RWPE1 (cell line): ENCODE data around the gene BLOC1S1.

Experiments
- CTCF ChIA-PET: fragments of 350-600 bp; sonication (Branson Sonifier 250); formaldehyde crosslinking; extraction: SDS; loops from one replicate; lab custom pipeline; 2021; lab: Yijun Ruan, JAX
- POLR2A ChIA-PET: fragments of 400-600 bp; formaldehyde crosslinking; extraction: SDS; loops from one replicate; lab custom pipeline; 2020; ENCODE audit warnings: antibody characterized with exemption; ENCODE audit not compliant: low non-redundant PET; lab: Yijun Ruan, JAX
- DNase-seq: peaks from one replicate; pipeline ENCODE4 v3.0.0; 2012; ENCODE audit warnings: low spot score
- H3K27ac ChIP-seq: fragments of 450-650 bp; 2 replicates; pipeline ENCODE4 v1.5.1; 2017
- CTCF ChIP-seq: fragments of 450-650 bp; conservative IDR thresholded peaks from 2 replicates; pipeline ENCODE4 v1.5.1; 2017; ENCODE audit warnings: low read depth, mild to moderate bottlenecking

Gene BLOC1S1

GRCh38 chr12:55693323-55694187 is 22.3 kb upstream of the BLOC1S1 start:
- no peak for DNase-seq
- H3K27ac ChIP-seq = no peak overlapping the region
- CTCF ChIA-PET = interaction anchor here (0.6 kb wide), 1 partner anchor 318 kb away, joined by 3 read pairs; no protein-coding TSS in a partner anchor
- no peak for TF ChIP-seq CTCF
- POLR2A ChIA-PET = no interaction called here

GRCh38 chr12:55694188-55694515 is 21.7 kb upstream of the BLOC1S1 start:
- CTCF ChIA-PET = no interaction called here
- TF ChIP-seq CTCF = no peak

GRCh38 chr12:55694651-55695050 is 21.2 kb upstream of the BLOC1S1 start:
- ChIA-PET POLR2A (no interaction called here), CTCF (no interaction called here)
- no peak for DNase-seq
- no peak overlapping the region for H3K27ac ChIP-seq
- TF ChIP-seq CTCF = no peak

More at GRCh38 chr12:55694188-55694515, 21.7 kb upstream of the BLOC1S1 start:
- POLR2A ChIA-PET = no interaction called here
- H3K27ac ChIP-seq = no peak overlapping the region
- no peak for DNase-seq

GRCh38 chr12:55695349-55695748 is 20.5 kb upstream of the BLOC1S1 start:
- DNase-seq = no peak
- no peak overlapping the region for H3K27ac ChIP-seq
- CTCF ChIA-PET = no interaction called here
- POLR2A ChIA-PET = no interaction called here
- no peak for TF ChIP-seq CTCF

- DNase-seq = no peak
- CTCF ChIA-PET = no interaction called here
- no peak for TF ChIP-seq CTCF
- no peak overlapping the region for H3K27ac ChIP-seq
- POLR2A ChIA-PET = no interaction called here
These were observed 19.7 kb upstream of the BLOC1S1 start for GRCh38 chr12:55696141-55696540.

GRCh38 chr12:55696796-55697462 is 18.9 kb upstream of the BLOC1S1 start:
- DNase-seq = no peak
- no peak for TF ChIP-seq CTCF
- ChIA-PET POLR2A (no interaction called here), CTCF (no interaction called here)
- H3K27ac ChIP-seq = no peak overlapping the region
